22Rv1 (cell line): ENCODE measurements around the gene SEZ6L.

Experiments used
- CTCF ChIP-seq: fragments of 450-650 bp; IDR thresholded peaks from 2 replicates; pipeline ENCODE4 v1.5.1; 2017; ENCODE audit warnings: mild to moderate bottlenecking
- ZFX ChIP-seq: fragments of 450-650 bp; IDR thresholded peaks from 2 replicates; pipeline ENCODE4 v1.6.1; 2017; ENCODE audit warnings: antibody characterized with exemption, borderline replicate concordance

DNA sequence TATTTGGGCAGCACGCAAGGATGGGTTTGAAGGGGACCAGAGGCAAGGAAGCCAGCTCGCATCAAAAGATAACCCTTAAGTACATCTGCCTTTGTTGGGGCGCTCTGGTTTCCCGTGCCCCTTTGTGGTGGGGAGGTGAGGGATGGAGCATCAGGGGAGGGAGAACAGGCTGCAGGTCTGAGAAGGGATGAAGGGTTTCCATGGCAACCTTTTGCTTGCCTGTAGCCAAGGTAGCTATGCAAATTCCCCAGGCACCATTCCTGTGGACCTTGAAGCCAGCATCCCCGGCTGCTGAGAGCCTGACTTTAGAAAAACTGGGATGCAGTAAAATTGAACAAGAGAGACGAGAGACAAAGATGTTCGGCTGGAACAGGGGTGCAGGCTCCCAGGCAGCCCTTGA, 75.7 kb downstream of the SEZ6L start:
- TF ChIP-seq CTCF (no peak), ZFX (no peak)
